Measurements from ENCODE around the gene SIPA1L2. TPM values are rescaled to one million over a fixed set of nuclear protein-coding genes. Genes with fewer than 3 reads are reported as not detected.

The SIPA1L2 gene
- total and polyA plus RNA-seq, 2 experiments from 2014 or later, result 1.1 to 5.9 TPM

GRCh38 chr1:232610192-232610901 is 19.6 kb downstream of the SIPA1L2 start:
- Histone ChIP-seq H3K4me1 (ENCODE audit: insufficient read depth) (peaks cover 17% of the 10 kb centered on the region), H3K9ac (no peak overlapping the region), H3K27ac (no peak overlapping the region), H3K27me3 (replicated peaks; ENCODE audit: insufficient read depth) (no peaks in the 10 kb centered on the region), H3K79me2 (ENCODE audit: insufficient read depth) (no peaks in the 10 kb centered on the region), H3K9me3 (ENCODE audit: low read depth) (no peaks in the 10 kb centered on the region), H3K4me3 (no peak overlapping the region), H2AFZ (no peak overlapping the region), H3K9me2 (ENCODE audit: insufficient read depth) (no peaks in the 10 kb centered on the region), H3K36me3 (ENCODE audit: low read depth) (no peaks in the 10 kb centered on the region), H4K20me1 (ENCODE audit: insufficient read depth) (no peaks in the 10 kb centered on the region), H3K4me2 (ENCODE audit: unreplicated experiment) (no peak overlapping the region), H3F3A (ENCODE audit: insufficient read depth) (peaks cover 18% of the 10 kb centered on the region; the same call in 1 of the 2 replicates)
- in situ Hi-C loops (cut with MboI), result no loop called here
- no peak for TF ChIP-seq EZH2 (IDR thresholded peaks at IDR 0.05; ENCODE audit: insufficient read depth, poor library complexity, severe bottlenecking)
- no peak for TF ChIP-seq EZH2phosphoT487 (IDR thresholded peaks at IDR 0.05; ENCODE audit: insufficient read depth, low read depth)
- no peak for DNase-seq
- 80 to 85% methylated on average over 6 of the region's 6 CpGs for WGBS, 2 experiments (ENCODE audit: low coverage in 1 of 2, low lambda C conversion rate in 2 of 2, missing lambda C conversion rate in 2 of 2)

DNA sequence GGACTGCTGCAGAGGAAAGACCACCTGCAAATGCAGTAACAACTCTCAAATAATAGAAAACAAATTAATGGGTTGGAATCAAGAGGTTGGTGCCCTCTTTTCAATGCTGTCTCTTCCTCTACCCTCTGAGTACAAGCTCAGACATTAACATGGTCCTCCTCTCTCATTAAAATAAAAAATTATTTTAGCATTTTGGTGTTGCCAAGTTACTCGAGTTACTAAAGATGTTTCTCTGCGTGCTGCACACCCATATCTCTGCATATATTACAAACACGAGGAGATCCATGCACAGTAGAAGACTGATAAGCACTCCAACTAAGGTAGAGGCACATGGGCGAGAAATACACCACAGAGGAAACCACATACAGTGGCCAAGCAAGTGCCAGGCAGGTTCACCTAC is 21.5 kb downstream of the SIPA1L2 start:
- H4K20me1 ChIP-seq (ENCODE audit: insufficient read depth), result no peaks in the 10 kb centered on the region
- WGBS, 2 experiments (ENCODE audit: low coverage in 1 of 2, low lambda C conversion rate in 2 of 2, missing lambda C conversion rate in 2 of 2), result 81 to 85% methylated on average over 4 of the region's 4 CpGs
- no peak overlapping the region for H2AFZ ChIP-seq
- H3K9me2 ChIP-seq (ENCODE audit: insufficient read depth), result no peaks in the 10 kb centered on the region
- no peak overlapping the region for H3K4me2 ChIP-seq (ENCODE audit: unreplicated experiment)
- no peaks in the 10 kb centered on the region for H3K27me3 ChIP-seq (replicated peaks; ENCODE audit: insufficient read depth)
- H3K4me3 ChIP-seq, result no peak overlapping the region
- no peaks in the 10 kb centered on the region for H3K36me3 ChIP-seq (ENCODE audit: low read depth)
- TF ChIP-seq EZH2 (IDR thresholded peaks at IDR 0.05; ENCODE audit: insufficient read depth, poor library complexity, severe bottlenecking) (no peak), EZH2phosphoT487 (IDR thresholded peaks at IDR 0.05; ENCODE audit: insufficient read depth, low read depth) (no peak)
- no peaks in the 10 kb centered on the region for H3K79me2 ChIP-seq (ENCODE audit: insufficient read depth)
- in situ Hi-C loops (cut with MboI), result no loop called here
- no peaks in the 10 kb centered on the region for H3K9me3 ChIP-seq (ENCODE audit: low read depth)
- H3K4me1 ChIP-seq (ENCODE audit: insufficient read depth), result peaks cover 3% of the 10 kb centered on the region
- no peak for DNase-seq
- peaks cover 6% of the 10 kb centered on the region; the same call in 1 of the 2 replicates for H3F3A ChIP-seq (ENCODE audit: insufficient read depth)
- no peak overlapping the region for H3K27ac ChIP-seq
- no peak overlapping the region for H3K9ac ChIP-seq

DNA sequence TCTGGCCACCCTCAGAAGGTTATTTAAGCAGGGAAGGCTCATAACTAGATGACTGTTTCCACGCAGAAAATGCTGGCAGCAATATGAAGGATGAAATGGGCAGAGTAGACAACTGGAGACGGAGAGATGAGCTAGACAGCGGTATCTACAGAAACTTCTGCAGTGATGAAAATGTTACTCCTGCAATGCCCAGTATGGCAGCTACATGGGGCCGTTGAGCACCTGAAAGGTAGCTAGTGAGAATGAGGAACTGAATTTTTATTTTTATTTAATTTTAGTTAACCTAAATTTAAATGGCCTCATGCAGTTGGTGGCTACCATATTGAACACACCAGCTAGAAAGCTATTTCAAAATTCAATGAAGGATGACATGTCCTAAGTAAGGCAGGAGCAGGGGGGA is 27.3 kb downstream of the SIPA1L2 start:
- H3K79me2 ChIP-seq (ENCODE audit: insufficient read depth), result no peaks in the 10 kb centered on the region
- H3F3A ChIP-seq (ENCODE audit: insufficient read depth), result no peaks in the 10 kb centered on the region
- no peak overlapping the region for H3K4me3 ChIP-seq
- H3K9me2 ChIP-seq (ENCODE audit: insufficient read depth), result no peaks in the 10 kb centered on the region
- H3K9me3 ChIP-seq (ENCODE audit: low read depth), result no peaks in the 10 kb centered on the region
- in situ Hi-C loops (cut with MboI), result no loop called here
- no peaks in the 10 kb centered on the region for H4K20me1 ChIP-seq (ENCODE audit: insufficient read depth)
- no peak overlapping the region for H3K9ac ChIP-seq
- no peak overlapping the region for H3K4me2 ChIP-seq (ENCODE audit: unreplicated experiment)
- H3K36me3 ChIP-seq (ENCODE audit: low read depth), result no peaks in the 10 kb centered on the region
- no peak overlapping the region for H2AFZ ChIP-seq
- H3K27me3 ChIP-seq (replicated peaks; ENCODE audit: insufficient read depth), result no peaks in the 10 kb centered on the region
- TF ChIP-seq EZH2 (IDR thresholded peaks at IDR 0.05; ENCODE audit: insufficient read depth, poor library complexity, severe bottlenecking) (no peak), EZH2phosphoT487 (IDR thresholded peaks at IDR 0.05; ENCODE audit: insufficient read depth, low read depth) (no peak)
- 76 to 77% methylated on average over 4 of the region's 4 CpGs for WGBS, 2 experiments (ENCODE audit: low coverage in 1 of 2, low lambda C conversion rate in 2 of 2, missing lambda C conversion rate in 2 of 2)
- no peak for DNase-seq
- no peaks in the 10 kb centered on the region for H3K4me1 ChIP-seq (ENCODE audit: insufficient read depth)
- H3K27ac ChIP-seq, result no peak overlapping the region

GRCh38 chr1:232600424-232601258 is 29.3 kb downstream of the SIPA1L2 start:
- no peak overlapping the region for H3K9ac ChIP-seq
- H3F3A ChIP-seq (ENCODE audit: insufficient read depth), result no peaks in the 10 kb centered on the region
- H3K27me3 ChIP-seq (replicated peaks; ENCODE audit: insufficient read depth), result no peaks in the 10 kb centered on the region
- no peaks in the 10 kb centered on the region for H4K20me1 ChIP-seq (ENCODE audit: insufficient read depth)
- no peaks in the 10 kb centered on the region for H3K79me2 ChIP-seq (ENCODE audit: insufficient read depth)
- in situ Hi-C loops (cut with MboI), result no loop called here
- H3K4me3 ChIP-seq, result no peak overlapping the region
- 84 to 90% methylated on average over 6 of the region's 6 CpGs for WGBS, 2 experiments (ENCODE audit: low coverage in 1 of 2, low lambda C conversion rate in 2 of 2, missing lambda C conversion rate in 2 of 2)
- no peaks in the 10 kb centered on the region for H3K4me1 ChIP-seq (ENCODE audit: insufficient read depth)
- no peaks in the 10 kb centered on the region for H3K36me3 ChIP-seq (ENCODE audit: low read depth)
- no peak overlapping the region for H3K27ac ChIP-seq
- TF ChIP-seq EZH2 (IDR thresholded peaks at IDR 0.05; ENCODE audit: insufficient read depth, poor library complexity, severe bottlenecking) (no peak), EZH2phosphoT487 (IDR thresholded peaks at IDR 0.05; ENCODE audit: insufficient read depth, low read depth) (no peak)
- no peak overlapping the region for H2AFZ ChIP-seq
- no peak overlapping the region for H3K4me2 ChIP-seq (ENCODE audit: unreplicated experiment)
- H3K9me2 ChIP-seq (ENCODE audit: insufficient read depth), result no peaks in the 10 kb centered on the region
- no peak for DNase-seq
- H3K9me3 ChIP-seq (ENCODE audit: low read depth), result no peaks in the 10 kb centered on the region

Data from GM23248 (cell line).